NT2/D1 (cell line): ENCODE results near the gene COTL1.

Experiments used
- DNase-seq: peaks from one replicate; pipeline ENCODE4 v3.0.0-alpha.2; 2011; ENCODE audit warnings: low read depth, low spot score
- H3K27me3 ChIP-seq: 2 replicates; pipeline ENCODE4 v1.6.0; 2011; ENCODE audit warnings: mild to moderate bottlenecking; ENCODE audit not compliant: insufficient read length, insufficient read depth
- H3K36me3 ChIP-seq: 2 replicates; pipeline ENCODE4 v1.6.1; 2011; ENCODE audit warnings: mild to moderate bottlenecking, low read length, mixed read lengths; ENCODE audit not compliant: insufficient read depth, insufficient read length
- H3K4me1 ChIP-seq: 2 replicates; pipeline ENCODE4 v1.5.1; 2011; ENCODE audit not compliant: insufficient read depth, insufficient read length
- H3K4me3 ChIP-seq: 2 replicates; pipeline ENCODE4 v1.5.1; 2011; ENCODE audit warnings: low read depth; ENCODE audit not compliant: insufficient read length
- H3K9ac ChIP-seq: 2 replicates; pipeline ENCODE4 v1.6.0; 2011; ENCODE audit warnings: low read depth; ENCODE audit not compliant: insufficient read length
- H3K9me3 ChIP-seq: 2 replicates; pipeline ENCODE4 v1.5.1; 2011; ENCODE audit warnings: mild to moderate bottlenecking, low read length; ENCODE audit not compliant: insufficient read depth
- SUZ12 ChIP-seq: IDR thresholded peaks from 2 replicates; pipeline ENCODE4 v1.6.1; 2011; ENCODE audit not compliant: insufficient read length, insufficient read depth; ENCODE audit errors: extremely low read depth
- YY1 ChIP-seq: IDR thresholded peaks from 2 replicates; pipeline ENCODE4 v1.6.1; 2011; ENCODE audit not compliant: insufficient read length, insufficient read depth
- ZNF274 ChIP-seq: IDR thresholded peaks from 2 replicates; pipeline ENCODE4 v1.6.1; 2011; ENCODE audit warnings: mild to moderate bottlenecking, low read depth, low read length

The COTL1 gene

GRCh38 chr16:84650062-84650991, 32.4 kb upstream of the COTL1 start:
- Histone ChIP-seq H3K9me3 (no peaks in the 10 kb centered on the region), H3K9ac (no peak overlapping the region), H3K36me3 (peaks cover 23% of the 10 kb centered on the region), H3K4me3 (no peak overlapping the region), H3K27me3 (peaks cover 23% of the 10 kb centered on the region), H3K4me1 (peaks cover 4% of the 10 kb centered on the region)
- no peak for TF ChIP-seq SUZ12
- TF ChIP-seq ZNF274: no peak
- no peak for TF ChIP-seq YY1
- no peak for DNase-seq

- peak overlapping the region; percentile 73 for H3K4me3 ChIP-seq
- TF ChIP-seq YY1: no peak
- TF ChIP-seq ZNF274: no peak
- TF ChIP-seq SUZ12: no peak
- H3K9ac ChIP-seq: peak overlapping the region; percentile 81
- H3K27me3 ChIP-seq: peaks cover 23% of the 10 kb centered on the region
- DNase-seq: no peak
- no peaks in the 10 kb centered on the region for H3K9me3 ChIP-seq
- H3K4me1 ChIP-seq: peaks cover 4% of the 10 kb centered on the region
- H3K36me3 ChIP-seq: peaks cover 23% of the 10 kb centered on the region
These were observed 31.6 kb upstream of the COTL1 start for GRCh38 chr16:84649511-84649861.

GRCh38 chr16:84648595-84649510, 31.0 kb upstream of the COTL1 start:
- H3K9ac ChIP-seq: peak overlapping the region; percentile 81
- no peak for TF ChIP-seq YY1
- no peak for TF ChIP-seq ZNF274
- TF ChIP-seq SUZ12: no peak

GRCh38 chr16:84647828-84648594, 30.1 kb upstream of the COTL1 start, which contains the start of gene KLHL36:
Gene KLHL36 (plus strand): TSS chr16:84648511. CDS start chr16:84650868, 2,357 bp downstream.
- peaks cover 23% of the 10 kb centered on the region for H3K27me3 ChIP-seq
- H3K9me3 ChIP-seq: no peaks in the 10 kb centered on the region
- no peak for DNase-seq
- H3K9ac ChIP-seq: peak within 1 kb of the TSS; percentile 81
- peaks cover 19% of the 10 kb centered on the region for H3K36me3 ChIP-seq
- H3K4me3 ChIP-seq: peak within 1 kb of the TSS; percentile 73
- no peak for TF ChIP-seq SUZ12
- no peak for TF ChIP-seq YY1
- TF ChIP-seq ZNF274: no peak
- peaks cover 5% of the 10 kb centered on the region for H3K4me1 ChIP-seq

More at GRCh38 chr16:84648595-84649510, 31.0 kb upstream of the COTL1 start:
- Histone ChIP-seq H3K36me3 (peaks cover 21% of the 10 kb centered on the region), H3K27me3 (peaks cover 23% of the 10 kb centered on the region), H3K4me1 (peaks cover 4% of the 10 kb centered on the region), H3K9me3 (no peaks in the 10 kb centered on the region), H3K4me3 (peak overlapping the region; percentile 73)
- DNase-seq: no peak

- H3K9me3 ChIP-seq: no peaks in the 10 kb centered on the region
- H3K4me1 ChIP-seq: peaks cover 7% of the 10 kb centered on the region
- no peak for DNase-seq
- H3K9ac ChIP-seq: no peak overlapping the region
- TF ChIP-seq YY1: no peak
- TF ChIP-seq SUZ12: no peak
- TF ChIP-seq ZNF274: no peak
- no peaks in the 10 kb centered on the region for H3K36me3 ChIP-seq
- no peak overlapping the region for H3K4me3 ChIP-seq
- H3K27me3 ChIP-seq: peaks cover 14% of the 10 kb centered on the region
These were observed 25.8 kb upstream of the COTL1 start for GRCh38 chr16:84643674-84644073.

GRCh38 chr16:84643180-84643583, 25.3 kb upstream of the COTL1 start:
- Histone ChIP-seq H3K4me1 (peaks cover 7% of the 10 kb centered on the region), H3K4me3 (no peak overlapping the region), H3K27me3 (peaks cover 14% of the 10 kb centered on the region), H3K9ac (no peak overlapping the region), H3K9me3 (no peaks in the 10 kb centered on the region), H3K36me3 (no peaks in the 10 kb centered on the region)
- no peak for TF ChIP-seq YY1
- no peak for TF ChIP-seq SUZ12
- TF ChIP-seq ZNF274: no peak
- no peak for DNase-seq
